Neuronal stem cell (in vitro differentiated cells): ENCODE data around the gene SSUH2.

ENCODE experiments used
- DNase-seq: peaks from one replicate; pipeline ENCODE4 v3.0.0-alpha.2; 2013; ENCODE audit warnings: low spot score
- H2AFZ ChIP-seq: one replicate; pipeline ENCODE4 v1.6.1; 2013; ENCODE audit warnings: mild to moderate bottlenecking, low read length, inconsistent platforms
- H2AK5ac ChIP-seq: 2 replicates; pipeline ENCODE4 v1.6.1; 2013; ENCODE audit warnings: low read depth, mild to moderate bottlenecking, inconsistent platforms, low read length, moderate library complexity, mixed read lengths
- H2BK120ac ChIP-seq: 2 replicates; pipeline ENCODE4 v1.6.1; 2013; ENCODE audit warnings: low read depth, mild to moderate bottlenecking, inconsistent platforms, low read length, moderate library complexity, mixed read lengths
- H2BK12ac ChIP-seq: one replicate; pipeline ENCODE4 v1.6.1; 2013; ENCODE audit warnings: low read length, inconsistent platforms
- H2BK15ac ChIP-seq: 2 replicates; pipeline ENCODE4 v1.6.1; 2013; ENCODE audit warnings: mild to moderate bottlenecking, low read length, inconsistent platforms, mixed read lengths
- H2BK5ac ChIP-seq: one replicate; pipeline ENCODE4 v1.6.1; 2013; ENCODE audit warnings: inconsistent platforms, mild to moderate bottlenecking, low read length, moderate library complexity
- H3K14ac ChIP-seq: one replicate; pipeline ENCODE4 v1.6.1; 2013; ENCODE audit warnings: low read length, inconsistent platforms
- H3K18ac ChIP-seq: 2 replicates; pipeline ENCODE4 v1.6.1; 2013; ENCODE audit warnings: low read length, inconsistent platforms
- H3K23ac ChIP-seq: 2 replicates; pipeline ENCODE4 v1.6.1; 2013; ENCODE audit warnings: low read depth, mild to moderate bottlenecking, mixed read lengths, low read length, inconsistent platforms; ENCODE audit not compliant: poor library complexity
- H3K27ac ChIP-seq: replicated peaks from 3 replicates; pipeline ENCODE4 v1.5.1; 2013; ENCODE audit warnings: low read length, inconsistent platforms
- H3K27me3 ChIP-seq, 3 experiments: 2 replicates each; pipeline ENCODE4 v1.6.1; 2013; ENCODE audit warnings: low read length in 3 of 3, mild to moderate bottlenecking in 2 of 3, inconsistent platforms in 1 of 3, low read depth in 1 of 3, mixed read lengths in 1 of 3, moderate library complexity in 1 of 3; ENCODE audit not compliant: control insufficient read depth in 3 of 3, insufficient read depth in 3 of 3
- H3K36me3 ChIP-seq, 2 donors: replicated peaks in 1 of 2; 2 replicates each; pipeline ENCODE4 v1.6.1; 2013; ENCODE audit warnings: low read length in 2 of 2; ENCODE audit not compliant: control insufficient read depth in 2 of 2, insufficient read depth in 2 of 2
- H3K4ac ChIP-seq: 2 replicates; pipeline ENCODE4 v1.6.1; 2013; ENCODE audit warnings: inconsistent platforms, mild to moderate bottlenecking, low read length, moderate library complexity
- H3K4me1 ChIP-seq, 2 donors: 1 replicate in 1 of 2; 2 replicates in 1 of 2; pipeline ENCODE4 v1.6.1; 2013; ENCODE audit warnings: low read length in 2 of 2, low read depth in 1 of 2; ENCODE audit not compliant: control insufficient read depth in 2 of 2, insufficient read depth in 1 of 2
- H3K4me2 ChIP-seq: one replicate; pipeline ENCODE4 v1.6.1; 2013; ENCODE audit warnings: mild to moderate bottlenecking, low read length, inconsistent platforms; ENCODE audit not compliant: insufficient read depth, poor library complexity, severe bottlenecking
- H3K4me3 ChIP-seq, 2 donors: 2 replicates each; pipeline ENCODE4 v1.5.1; 2013; ENCODE audit warnings: low read length in 2 of 2, mild to moderate bottlenecking in 2 of 2, inconsistent platforms in 1 of 2, moderate library complexity in 1 of 2
- H3K79me1 ChIP-seq: one replicate; pipeline ENCODE4 v1.6.1; 2013; ENCODE audit warnings: low read depth, mild to moderate bottlenecking, inconsistent platforms, low read length, moderate library complexity
- H3K9ac ChIP-seq: one replicate; pipeline ENCODE4 v1.6.1; 2013; ENCODE audit warnings: mild to moderate bottlenecking, low read depth, low read length, inconsistent platforms; ENCODE audit not compliant: poor library complexity
- H3K9me3 ChIP-seq, 2 donors: replicated peaks in 1 of 2; 2 replicates each; pipeline versions ENCODE3 to v1.6.1; 2013; ENCODE audit warnings: low read length in 2 of 2, mild to moderate bottlenecking in 2 of 2, inconsistent platforms in 1 of 2, low read depth in 1 of 2, mixed read lengths in 1 of 2, moderate library complexity in 1 of 2; ENCODE audit not compliant: control insufficient read depth in 2 of 2, insufficient read depth in 1 of 2
- H4K8ac ChIP-seq: one replicate; pipeline ENCODE4 v1.6.1; 2013; ENCODE audit warnings: low read depth, mild to moderate bottlenecking, inconsistent platforms, low read length, moderate library complexity
- H4K91ac ChIP-seq: one replicate; pipeline ENCODE4 v1.6.1; 2013; ENCODE audit warnings: low read length, low read depth, mild to moderate bottlenecking, inconsistent platforms; ENCODE audit not compliant: poor library complexity
- WGBS, 2 donors: extraction: QIAGEN DNeasy Blood & Tissue Kit; methylation state at CpG; one replicate each; pipeline ENCODE4 v1.1.7; 2013; ENCODE audit warnings: missing lambda C conversion rate in 2 of 2, mixed read lengths in 1 of 2; ENCODE audit not compliant: insufficient read length in 2 of 2, insufficient replicate concordance in 1 of 2; ENCODE audit errors: extremely low coverage in 2 of 2; 5-methylcytosine and 5-hydroxymethylcytosine counted together

Gene SSUH2

GRCh38 chr3:8593021-8593827 lies 51.4 kb downstream of the SSUH2 start:
- no peak for DNase-seq
- Histone ChIP-seq H3K27ac (no peak overlapping the region), H2BK15ac (peak overlapping the region; percentile 34), H3K23ac (no peak overlapping the region), H2BK5ac (no peak overlapping the region), H3K4me3 (no peak overlapping the region), H3K4ac (no peak overlapping the region), H2BK120ac (no peak overlapping the region), H3K9ac (no peak overlapping the region), H2AFZ (peak overlapping the region; percentile 65), H3K14ac (no peak overlapping the region), H2AK5ac (no peak overlapping the region), H3K36me3 (no peaks in the 10 kb centered on the region), H3K4me1 (peaks cover 2% of the 10 kb centered on the region in 2 donors), H3K79me1 (no peaks in the 10 kb centered on the region), H3K9me3 (no peaks in the 10 kb centered on the region), H4K8ac (no peak overlapping the region), H3K4me2 (no peak overlapping the region), H3K27me3 (no peaks in the 10 kb centered on the region), H2BK12ac (no peak overlapping the region), H4K91ac (no peak overlapping the region), H3K18ac (peak overlapping the region; percentile 46)
- WGBS, 2 donors = no CpG with 5 or more reads among the region's 9 CpGs

DNA sequence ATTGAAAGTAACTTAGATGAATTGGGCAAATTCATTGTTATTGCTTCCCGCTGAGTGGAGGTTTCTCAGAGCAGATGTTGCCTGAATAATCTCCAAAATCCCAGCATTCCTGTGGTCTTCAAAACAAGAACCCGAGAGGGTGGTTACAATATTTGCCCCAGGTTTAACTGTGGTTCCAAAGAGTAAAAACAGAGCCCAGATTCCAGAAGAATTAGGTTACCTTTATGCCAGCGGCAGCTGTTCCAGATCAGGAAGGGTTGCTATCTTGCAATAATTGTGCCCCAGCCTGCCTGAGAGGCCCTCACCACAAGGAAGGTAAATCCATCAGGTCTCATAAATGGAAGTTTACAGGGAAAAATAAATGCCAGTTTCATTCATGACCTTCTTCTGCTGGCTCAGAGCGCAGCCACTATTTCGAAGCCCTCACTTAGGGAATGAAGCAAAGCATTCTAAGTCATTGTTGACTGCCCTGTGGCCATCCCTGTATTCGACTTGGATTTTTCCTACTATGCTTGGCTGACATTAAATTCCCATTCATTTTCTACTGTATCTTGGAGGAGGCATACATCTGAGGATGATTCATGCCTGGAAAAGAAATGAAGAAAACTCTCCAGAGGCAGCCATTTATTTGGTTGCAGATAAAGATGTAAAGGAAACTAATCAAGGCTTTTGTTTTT lies 54.6 kb downstream of the SSUH2 start:
- Histone ChIP-seq H2BK12ac (no peak overlapping the region), H4K91ac (no peak overlapping the region), H3K9ac (no peak overlapping the region), H3K79me1 (no peaks in the 10 kb centered on the region), H2AFZ (no peak overlapping the region), H3K4me2 (no peak overlapping the region), H2AK5ac (no peak overlapping the region), H2BK15ac (no peak overlapping the region), H2BK120ac (no peak overlapping the region), H4K8ac (no peak overlapping the region), H3K9me3 (no peaks in the 10 kb centered on the region), H3K27me3 (no peaks in the 10 kb centered on the region), H3K14ac (no peak overlapping the region), H3K4me3 (no peak overlapping the region), H3K36me3 (no peaks in the 10 kb centered on the region), H2BK5ac (no peak overlapping the region), H3K27ac (no peak overlapping the region), H3K4me1 (peaks cover 0 to 2% of the 10 kb centered on the region in 2 donors), H3K23ac (no peak overlapping the region), H3K4ac (no peak overlapping the region), H3K18ac (no peak overlapping the region)
- WGBS, 2 donors = no CpG with 5 or more reads among the region's 6 CpGs
- no peak for DNase-seq

DNA sequence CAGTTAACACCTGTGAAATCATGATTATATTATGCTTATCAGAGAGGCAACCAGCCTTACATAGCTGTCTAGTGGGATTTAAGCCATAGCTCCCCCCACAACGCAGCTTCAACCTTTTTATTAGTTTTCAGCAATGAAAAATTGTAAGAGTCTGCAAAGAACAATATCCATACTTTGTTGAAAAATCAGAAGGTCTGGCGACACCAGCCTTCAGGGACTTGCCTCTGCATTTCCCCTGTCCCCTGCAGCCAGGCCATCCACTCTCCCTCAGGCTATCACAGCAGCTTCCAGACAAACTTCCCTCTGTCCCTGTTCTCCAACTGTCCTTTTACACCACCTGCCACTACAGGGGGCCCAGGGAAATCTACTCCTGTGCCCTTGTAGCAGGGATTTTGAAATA lies 59.9 kb downstream of the SSUH2 start:
- Histone ChIP-seq H2BK12ac (no peak overlapping the region), H3K9ac (no peak overlapping the region)

DNA sequence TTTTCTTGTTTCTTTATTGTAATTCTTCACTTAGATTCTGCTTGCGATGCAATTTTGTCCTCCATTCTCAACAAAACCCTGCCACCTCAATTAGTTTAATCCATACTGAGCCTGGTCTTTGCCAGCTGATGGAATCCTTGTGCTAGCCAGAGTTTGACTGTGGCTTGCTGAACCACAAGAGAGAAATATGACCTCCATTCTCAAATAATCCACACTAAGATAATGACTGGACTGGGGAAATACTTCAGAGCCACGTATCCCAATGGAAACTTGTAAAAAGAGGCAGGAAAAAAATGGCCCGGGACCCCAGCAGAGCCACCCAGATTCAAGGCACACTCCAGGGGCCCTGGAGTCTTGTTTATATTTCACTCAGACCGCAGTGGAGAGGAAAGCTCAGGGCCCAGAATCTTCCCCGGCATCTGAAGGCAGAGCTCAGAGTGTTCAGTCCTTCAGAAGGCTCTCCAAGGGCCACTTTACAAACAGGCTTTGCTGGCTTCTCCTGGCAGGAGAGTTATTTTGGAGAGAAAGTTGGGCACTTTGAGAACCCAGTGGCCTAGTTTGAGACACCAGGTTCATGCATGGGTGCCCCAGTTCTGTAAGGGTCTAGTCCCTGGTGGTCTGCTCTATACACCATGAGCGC lies 62.7 kb downstream of the SSUH2 start:
- H3K79me1 ChIP-seq = no peaks in the 10 kb centered on the region
- no peak overlapping the region for H2BK12ac ChIP-seq
- peaks cover 0 to 1% of the 10 kb centered on the region in 2 donors for H3K9me3 ChIP-seq
- H3K27me3 ChIP-seq = no peaks in the 10 kb centered on the region
- peak overlapping the region; percentile 54 for H3K18ac ChIP-seq
- H2BK5ac ChIP-seq = no peak overlapping the region
- H4K8ac ChIP-seq = no peak overlapping the region
- H3K36me3 ChIP-seq = no peaks in the 10 kb centered on the region
- H2BK120ac ChIP-seq = no peak overlapping the region
- no peak overlapping the region for H2AFZ ChIP-seq
- no peaks in the 10 kb centered on the region for H3K4me1 ChIP-seq
- H3K9ac ChIP-seq = no peak overlapping the region
- no peak overlapping the region for H4K91ac ChIP-seq
- no peak overlapping the region for H3K27ac ChIP-seq
- DNase-seq = no peak
- no peak overlapping the region for H2BK15ac ChIP-seq
- no peak overlapping the region for H3K23ac ChIP-seq
- H3K14ac ChIP-seq = no peak overlapping the region
- H3K4ac ChIP-seq = no peak overlapping the region
- H3K4me3 ChIP-seq = no peak overlapping the region
- H2AK5ac ChIP-seq = no peak overlapping the region
- H3K4me2 ChIP-seq = no peak overlapping the region
- no CpG with 5 or more reads among the region's 6 CpGs for WGBS, 2 donors

More for the DNA sequence above, 59.9 kb downstream of the SSUH2 start:
- Histone ChIP-seq H2BK5ac (no peak overlapping the region), H3K4ac (no peak overlapping the region), H3K4me2 (no peak overlapping the region), H3K18ac (no peak overlapping the region), H2BK15ac (no peak overlapping the region), H4K91ac (no peak overlapping the region), H3K14ac (no peak overlapping the region), H2AK5ac (no peak overlapping the region), H3K27ac (no peak overlapping the region), H3K4me3 (no peak overlapping the region), H3K9me3 (peaks cover 0 to 1% of the 10 kb centered on the region in 2 donors), H3K4me1 (no peaks in the 10 kb centered on the region), H3K23ac (no peak overlapping the region), H4K8ac (no peak overlapping the region), H2AFZ (no peak overlapping the region), H3K27me3 (no peaks in the 10 kb centered on the region), H3K36me3 (no peaks in the 10 kb centered on the region), H2BK120ac (no peak overlapping the region), H3K79me1 (no peaks in the 10 kb centered on the region)
- DNase-seq = no peak
- WGBS, 2 donors = no CpG with 5 or more reads among the region's 2 CpGs
